Activated T-cell treated with anti-CD3 and anti-CD28 coated beads for 4 hours (primary cell): Measurements from ENCODE around the gene LPP.

Experiments
- DNase-seq: peaks from one replicate; pipeline ENCODE4 v3.0.0-alpha.2; 2020

Gene LPP

GRCh38 chr3:188448813-188449212 lies 294.9 kb downstream of the LPP start:
- DNase-seq = no peak

GRCh38 chr3:188449421-188449820 lies 295.5 kb downstream of the LPP start:
- no peak for DNase-seq

- no peak for DNase-seq
Measured at GRCh38 chr3:188452158-188452772, 298.3 kb downstream of the LPP start.

- DNase-seq = no peak
Measured at GRCh38 chr3:188453431-188454384, 299.8 kb downstream of the LPP start.

- no peak for DNase-seq
Measured at GRCh38 chr3:188455748-188456147, 301.8 kb downstream of the LPP start.

- no peak for DNase-seq
Measured at GRCh38 chr3:188458756-188459155, 304.8 kb downstream of the LPP start.

- no peak for DNase-seq
Measured at GRCh38 chr3:188465311-188465710, 311.4 kb downstream of the LPP start.

- no peak for DNase-seq
Measured at GRCh38 chr3:188468196-188468595, 314.2 kb downstream of the LPP start.

GRCh38 chr3:188468662-188469061 lies 314.7 kb downstream of the LPP start:
- no peak for DNase-seq

- DNase-seq = no peak
Measured at GRCh38 chr3:188469228-188469885, 315.4 kb downstream of the LPP start.

GRCh38 chr3:188470508-188471130 lies 316.7 kb downstream of the LPP start:
- DNase-seq = no peak

- DNase-seq = no peak
Measured at GRCh38 chr3:188471723-188472122, 317.8 kb downstream of the LPP start.

GRCh38 chr3:188472336-188472735 lies 318.4 kb downstream of the LPP start:
- no peak for DNase-seq

- no peak for DNase-seq
Measured at GRCh38 chr3:188473045-188473444, 319.1 kb downstream of the LPP start.

- no peak for DNase-seq
Measured at GRCh38 chr3:188473591-188474288, 319.8 kb downstream of the LPP start.

GRCh38 chr3:188476935-188477334 lies 323.0 kb downstream of the LPP start:
- no peak for DNase-seq

- DNase-seq = no peak
Measured at GRCh38 chr3:188480011-188480410, 326.1 kb downstream of the LPP start.

- no peak for DNase-seq
Measured at GRCh38 chr3:188482929-188483328, 329.0 kb downstream of the LPP start.

- DNase-seq = no peak
Measured at GRCh38 chr3:188486126-188486525, 332.2 kb downstream of the LPP start.

- DNase-seq = no peak
Measured at GRCh38 chr3:188486952-188487351, 333.0 kb downstream of the LPP start.

- DNase-seq = no peak
Measured at GRCh38 chr3:188487652-188488051, 333.7 kb downstream of the LPP start.

GRCh38 chr3:188488801-188489200 lies 334.8 kb downstream of the LPP start:
- DNase-seq = no peak
